Gastroesophageal sphincter (tissue), 3 donors: ENCODE results near the gene PRM1.

Experiments used
- POLR2A ChIP-seq, 2 donors: fragments of 450-650 bp; IDR thresholded peaks; one replicate each; pipeline ENCODE4 v1.6.1; 2017; ENCODE audit warnings: antibody characterized with exemption in 2 of 2, mild to moderate bottlenecking in 2 of 2, moderate library complexity in 1 of 2
- POLR2AphosphoS5 ChIP-seq: sonication (generic); formaldehyde crosslinking; IDR thresholded peaks from one replicate; pipeline ENCODE4 v1.6.1; 2017; ENCODE audit warnings: antibody characterized with exemption
- TF ChIP-seq, protein P1 (sequence below), 4 experiments: fragments of 200-600 bp in 2 of 4; fragments of 450-650 bp in 2 of 4; sonication (generic) in 1 of 4; IDR thresholded peaks; one replicate each; pipeline ENCODE4 v1.5.1; 2017 to 2019; ENCODE audit warnings: antibody characterized with exemption in 4 of 4, mild to moderate bottlenecking in 2 of 4, moderate library complexity in 2 of 4

DNA sequence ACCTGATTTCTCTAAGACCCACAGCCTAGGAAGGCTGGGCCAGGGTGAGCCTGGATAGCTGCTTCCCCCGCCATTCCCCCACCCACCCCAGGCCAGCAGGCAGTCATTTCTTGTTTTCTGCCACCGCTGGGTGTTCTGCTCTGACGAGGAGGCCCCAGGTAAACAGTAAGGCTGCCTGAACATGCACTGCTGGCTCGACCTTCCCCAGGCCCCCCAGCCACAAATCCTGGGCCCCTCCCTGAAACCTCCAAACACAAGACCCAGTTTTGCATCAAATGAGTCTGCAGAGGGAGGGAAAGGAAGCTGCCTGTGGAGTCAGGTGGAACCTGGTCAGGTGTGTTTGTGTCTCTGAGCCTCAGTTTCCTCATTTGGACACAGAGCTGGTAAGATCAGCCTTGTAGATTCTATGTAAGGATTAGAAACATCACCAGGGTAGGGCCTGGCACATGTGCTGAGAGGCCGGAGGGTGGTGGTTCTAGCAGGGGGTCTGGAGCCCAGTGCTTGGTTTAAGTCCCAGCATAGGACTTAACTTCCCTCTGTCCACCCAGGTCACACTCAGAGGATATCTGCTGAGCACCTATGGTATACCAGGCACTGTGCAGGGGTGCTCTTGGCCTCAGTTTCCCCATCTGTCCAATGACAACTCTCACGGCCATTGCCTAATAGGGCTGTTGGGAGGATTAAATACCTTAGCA lies 18.9 kb upstream of the PRM1 start:
- TF ChIP-seq, protein P1, sequence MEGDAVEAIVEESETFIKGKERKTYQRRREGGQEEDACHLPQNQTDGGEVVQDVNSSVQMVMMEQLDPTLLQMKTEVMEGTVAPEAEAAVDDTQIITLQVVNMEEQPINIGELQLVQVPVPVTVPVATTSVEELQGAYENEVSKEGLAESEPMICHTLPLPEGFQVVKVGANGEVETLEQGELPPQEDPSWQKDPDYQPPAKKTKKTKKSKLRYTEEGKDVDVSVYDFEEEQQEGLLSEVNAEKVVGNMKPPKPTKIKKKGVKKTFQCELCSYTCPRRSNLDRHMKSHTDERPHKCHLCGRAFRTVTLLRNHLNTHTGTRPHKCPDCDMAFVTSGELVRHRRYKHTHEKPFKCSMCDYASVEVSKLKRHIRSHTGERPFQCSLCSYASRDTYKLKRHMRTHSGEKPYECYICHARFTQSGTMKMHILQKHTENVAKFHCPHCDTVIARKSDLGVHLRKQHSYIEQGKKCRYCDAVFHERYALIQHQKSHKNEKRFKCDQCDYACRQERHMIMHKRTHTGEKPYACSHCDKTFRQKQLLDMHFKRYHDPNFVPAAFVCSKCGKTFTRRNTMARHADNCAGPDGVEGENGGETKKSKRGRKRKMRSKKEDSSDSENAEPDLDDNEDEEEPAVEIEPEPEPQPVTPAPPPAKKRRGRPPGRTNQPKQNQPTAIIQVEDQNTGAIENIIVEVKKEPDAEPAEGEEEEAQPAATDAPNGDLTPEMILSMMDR (IDR thresholded peaks at IDR 0.05), result no peak
- TF ChIP-seq POLR2A (IDR thresholded peaks at IDR 0.05), result no peak
- TF ChIP-seq POLR2AphosphoS5, result no peak
